ENCODE results near the gene DEAF1. TPM values are rescaled to one million over a fixed set of nuclear protein-coding genes. Genes with fewer than 3 reads are reported as not detected.

DEAF1 gene
- total and polyA plus RNA-seq, 2 of the 13 experiments (the other 11 are each of a cell fraction or from before 2014, with no cell fraction given): 22.3 to 29.6 TPM

GRCh38 chr11:655036-655726 lies 39.8 kb downstream of the DEAF1 start (continued):
- TF ChIP-seq NFAT5 (CRISPR knock-in tag; IDR thresholded peaks at IDR 0.05) (no peak), NR2F6 (IDR thresholded peaks at IDR 0.05) (no peak), NR2F6 (CRISPR knock-in tag; IDR thresholded peaks at IDR 0.05) (0 out of 2 replicates have a peak, but pooled peaks have one; percentile 38), TRAFD1 (CRISPR knock-in tag; IDR thresholded peaks at IDR 0.05; ENCODE audit: borderline replicate concordance) (no peak), ZNF10 (CRISPR knock-in tag; IDR thresholded peaks at IDR 0.05; ENCODE audit: borderline replicate concordance, low read depth) (no peak), ZNF160 (CRISPR knock-in tag; IDR thresholded peaks at IDR 0.05) (no peak), ZBTB43 (CRISPR knock-in tag; conservative IDR thresholded peaks at IDR 0.05) (no peak), ZSCAN22 (CRISPR knock-in tag; IDR thresholded peaks at IDR 0.05) (no peak), GABPA (IDR thresholded peaks at IDR 0.05; ENCODE audit: low read depth, low read length) (no peak), GABPA (CRISPR knock-in tag; IDR thresholded peaks at IDR 0.05; ENCODE audit: low read depth) (no peak), MEIS2 (CRISPR knock-in tag; IDR thresholded peaks at IDR 0.05) (peak; percentile 87), NRL (CRISPR knock-in tag; IDR thresholded peaks at IDR 0.05; ENCODE audit: borderline replicate concordance) (no peak), ZNF687 (CRISPR knock-in tag; IDR thresholded peaks at IDR 0.05) (peak; percentile 84)
